IMR-90 (cell line): Measurements from ENCODE around the gene ANKRD61. TPM values are rescaled to one million over a fixed set of nuclear protein-coding genes. Genes with fewer than 3 reads are reported as not detected.

Experiments used
- ATAC-seq: fragments of 200-7000 bp; cut with Tn5 transposase; 2 replicates; pipeline ENCODE4 v1.9.1; 2020; ENCODE audit warnings: low read depth, mild to moderate bottlenecking, moderate library complexity
- BruUV-seq: library from RNA; stranded (reverse); fragments of 400-500 nt; replicated peaks from 2 replicates; lab custom pipeline; 2021; lab: Mats Ljungman, UMichigan
- CTCF ChIA-PET: fragments of 300-600 bp; formaldehyde crosslinking; extraction: SDS; loops from one replicate; lab custom pipeline; 2021; ENCODE audit warnings: antibody characterized with exemption; lab: Yijun Ruan, JAX
- POLR2A ChIA-PET: fragments of 300-600 bp; sonication (Branson Sonifier 250); formaldehyde crosslinking; loops from one replicate; lab custom pipeline; 2022; ENCODE audit warnings: antibody characterized with exemption; ENCODE audit not compliant: unreplicated experiment; lab: Charles Lee
- DNase-seq: peaks from one replicate; pipeline ENCODE4 v3.0.0; 2013
- H2AFZ ChIP-seq: replicated peaks from 2 replicates; pipeline ENCODE3; 2013; ENCODE audit warnings: low read length, mild to moderate bottlenecking; ENCODE audit not compliant: poor library complexity
- H2AK5ac ChIP-seq: 2 replicates; pipeline ENCODE4 v1.6.1; 2013; ENCODE audit warnings: low read depth, low read length, inconsistent platforms
- H2AK9ac ChIP-seq: replicated peaks from 2 replicates; pipeline ENCODE3; 2013; ENCODE audit warnings: mild to moderate bottlenecking, low read depth, low read length, moderate library complexity; ENCODE audit not compliant: poor library complexity
- H2BK120ac ChIP-seq: 2 replicates; pipeline ENCODE4 v1.6.1; 2013; ENCODE audit warnings: low read depth, low read length, inconsistent platforms
- H2BK15ac ChIP-seq: 3 replicates; pipeline ENCODE4 v1.6.1; 2013; ENCODE audit warnings: low read depth, low read length, inconsistent platforms
- H2BK20ac ChIP-seq: 2 replicates; pipeline ENCODE4 v1.6.1; 2013; ENCODE audit warnings: low read depth, mild to moderate bottlenecking, inconsistent platforms, low read length, moderate library complexity
- H2BK5ac ChIP-seq: 2 replicates; pipeline ENCODE4 v1.6.1; 2013; ENCODE audit warnings: mild to moderate bottlenecking, low read depth, low read length, inconsistent platforms; ENCODE audit not compliant: poor library complexity, severe bottlenecking
- H3K14ac ChIP-seq: replicated peaks from 2 replicates; pipeline ENCODE4 v1.6.1; 2013; ENCODE audit warnings: low read depth, low read length, inconsistent platforms
- H3K18ac ChIP-seq: 2 replicates; pipeline ENCODE4 v1.6.1; 2013; ENCODE audit warnings: low read depth, low read length, control low read depth
- H3K23ac ChIP-seq: 2 replicates; pipeline ENCODE4 v1.6.1; 2013; ENCODE audit warnings: low read depth, low read length, inconsistent platforms
- H3K27ac ChIP-seq: 2 replicates; pipeline ENCODE4 v1.5.1; 2013; ENCODE audit warnings: mild to moderate bottlenecking, control low read depth, low read length; ENCODE audit not compliant: insufficient read depth
- H3K27me3 ChIP-seq: 2 replicates; pipeline ENCODE4 v1.6.1; 2013; ENCODE audit warnings: low read length; ENCODE audit not compliant: control insufficient read depth, insufficient read depth
- H3K36me3 ChIP-seq: 2 replicates; pipeline ENCODE4 v1.6.1; 2013; ENCODE audit warnings: low read length, mixed read lengths; ENCODE audit not compliant: control insufficient read depth, insufficient read depth
- H3K4ac ChIP-seq: 2 replicates; pipeline ENCODE4 v1.6.1; 2013; ENCODE audit warnings: low read depth, low read length, inconsistent platforms
- H3K4me1 ChIP-seq: 2 replicates; pipeline ENCODE4 v1.6.1; 2013; ENCODE audit warnings: low read length, mixed read lengths; ENCODE audit not compliant: control insufficient read depth, insufficient read depth
- H3K4me2 ChIP-seq: 2 replicates; pipeline ENCODE4 v1.6.1; 2013; ENCODE audit warnings: low read depth, mild to moderate bottlenecking, control low read depth, low read length, moderate library complexity
- H3K4me3 ChIP-seq: 2 replicates; pipeline ENCODE4 v1.5.1; 2013; ENCODE audit warnings: low read depth, mild to moderate bottlenecking, control low read depth, low read length, moderate library complexity; ENCODE audit not compliant: insufficient read depth
- H3K56ac ChIP-seq: 2 replicates; pipeline ENCODE4 v1.6.1; 2013; ENCODE audit warnings: low read length, inconsistent platforms; ENCODE audit not compliant: insufficient read depth; ENCODE audit errors: extremely low read depth
- H3K79me1 ChIP-seq, 2 experiments: 2 replicates each; pipeline ENCODE4 v1.6.1; 2013; ENCODE audit warnings: low read length in 2 of 2, inconsistent platforms in 1 of 2, low read depth in 1 of 2
- H3K9ac ChIP-seq: 2 replicates; pipeline ENCODE4 v1.6.1; 2013; ENCODE audit warnings: low read depth, low read length, control low read depth
- H3K9me1 ChIP-seq: 2 replicates; pipeline ENCODE4 v1.6.1; 2013; ENCODE audit warnings: low read length, inconsistent platforms; ENCODE audit not compliant: insufficient read depth
- H3K9me3 ChIP-seq: 2 replicates; pipeline ENCODE4 v1.6.1; 2013; ENCODE audit warnings: low read length; ENCODE audit not compliant: control insufficient read depth, insufficient read depth
- H4K20me1 ChIP-seq: 2 replicates; pipeline ENCODE4 v1.6.1; 2013; ENCODE audit warnings: low read length, inconsistent platforms; ENCODE audit not compliant: insufficient read depth
- H4K5ac ChIP-seq: 2 replicates; pipeline ENCODE4 v1.6.1; 2013; ENCODE audit warnings: mild to moderate bottlenecking, low read depth, low read length, control low read depth
- H4K8ac ChIP-seq, 2 experiments: 2 replicates each; pipeline ENCODE4 v1.6.1; 2013; ENCODE audit warnings: low read depth in 2 of 2, low read length in 2 of 2, control low read depth in 1 of 2, inconsistent platforms in 1 of 2
- H4K91ac ChIP-seq: 2 replicates; pipeline ENCODE4 v1.6.1; 2013; ENCODE audit warnings: low read depth, low read length, inconsistent platforms; ENCODE audit not compliant: insufficient read depth
- FOS ChIP-seq: fragments of 150-350 bp; IDR thresholded peaks from 2 replicates; pipeline ENCODE4 v1.6.1; 2016; ENCODE audit warnings: low read depth, low read length
- NFE2L2 ChIP-seq: fragments of 150-350 bp; IDR thresholded peaks from 2 replicates; pipeline ENCODE4 v1.6.1; 2016; ENCODE audit warnings: low read depth, mild to moderate bottlenecking, low read length
- RAD21 ChIP-seq: IDR thresholded peaks from 2 replicates; pipeline ENCODE4 v1.6.1; 2012; ENCODE audit warnings: low read length, improper control_type of control experiment
- RCOR1 ChIP-seq: IDR thresholded peaks from 2 replicates; pipeline ENCODE4 v1.6.1; 2012; ENCODE audit warnings: mild to moderate bottlenecking, low read length, improper control_type of control experiment; ENCODE audit not compliant: insufficient replicate concordance
- RFX5 ChIP-seq: IDR thresholded peaks from 2 replicates; pipeline ENCODE4 v1.8.0; 2012; ENCODE audit warnings: low read depth, mild to moderate bottlenecking, low read length, moderate library complexity
- SMC3 ChIP-seq: fragments of 150-350 bp; IDR thresholded peaks from 2 replicates; pipeline ENCODE4 v1.6.1; 2016; ENCODE audit warnings: low read depth, mild to moderate bottlenecking, antibody characterized with exemption, low read length, moderate library complexity
- WGBS, 2 experiments: methylation state at CpG; one replicate each; pipeline versions ENCODE4 v1.1.5 to v1.1.7; 2013; ENCODE audit warnings: missing lambda C conversion rate in 2 of 2; ENCODE audit not compliant: insufficient read length in 1 of 2; ENCODE audit errors: extremely low coverage in 2 of 2; 5-methylcytosine and 5-hydroxymethylcytosine counted together
- dilution Hi-C: fragments of 300-500 bp; cut with HindIII; formaldehyde crosslinking; loops from one replicate; pipeline ENCODE4 v1.14.3; 2018; ENCODE audit warnings: low sequenced_read_pairs; ENCODE audit not compliant: unreplicated experiment
- in situ Hi-C: fragments of 300-500 bp; cut with MboI; formaldehyde crosslinking; loops from 3 replicates; pipeline ENCODE4 v1.14.3; 2019; ENCODE audit warnings: low sequenced_read_pairs, inconsistent platforms, mixed read lengths
- intact Hi-C: fragments of 100-400 bp; cut with micrococcal nuclease; formaldehyde crosslinking; loops from 2 replicates; pipeline ENCODE4 v1.10.0; 2022
- polyA plus RNA-seq, 3 experiments: library from polyadenylated mRNA; depleted of rRNA; stranded (reverse); fragments of >200 nt; gene quantifications; 2 replicates each; pipeline ENCODE4 v1.2.3, GENCODE V29; 2012; ENCODE audit warnings: low replicate concordance in 1 of 3
- total RNA-seq: library from RNA; depleted of rRNA; stranded (reverse); fragments of >200 nt; gene quantifications from 2 replicates; pipeline ENCODE4 v1.2.3, GENCODE V29; 2012
- TF ChIP-seq, protein P1 (sequence below): conservative IDR thresholded peaks from 2 replicates; pipeline ENCODE4 v1.5.1; 2012; ENCODE audit warnings: mild to moderate bottlenecking, low read depth, low read length, improper control_type of control experiment
- TF ChIP-seq, protein P2 (sequence below): fragments of 150-350 bp; IDR thresholded peaks from 2 replicates; pipeline ENCODE4 v1.6.1; 2016; ENCODE audit warnings: low read depth, mild to moderate bottlenecking, low read length, moderate library complexity, borderline replicate concordance

Gene ANKRD61
- total and polyA plus RNA-seq, 2 of the 4 experiments (the other 2 are of a cell fraction) = 0.17 to 0.36 TPM

DNA sequence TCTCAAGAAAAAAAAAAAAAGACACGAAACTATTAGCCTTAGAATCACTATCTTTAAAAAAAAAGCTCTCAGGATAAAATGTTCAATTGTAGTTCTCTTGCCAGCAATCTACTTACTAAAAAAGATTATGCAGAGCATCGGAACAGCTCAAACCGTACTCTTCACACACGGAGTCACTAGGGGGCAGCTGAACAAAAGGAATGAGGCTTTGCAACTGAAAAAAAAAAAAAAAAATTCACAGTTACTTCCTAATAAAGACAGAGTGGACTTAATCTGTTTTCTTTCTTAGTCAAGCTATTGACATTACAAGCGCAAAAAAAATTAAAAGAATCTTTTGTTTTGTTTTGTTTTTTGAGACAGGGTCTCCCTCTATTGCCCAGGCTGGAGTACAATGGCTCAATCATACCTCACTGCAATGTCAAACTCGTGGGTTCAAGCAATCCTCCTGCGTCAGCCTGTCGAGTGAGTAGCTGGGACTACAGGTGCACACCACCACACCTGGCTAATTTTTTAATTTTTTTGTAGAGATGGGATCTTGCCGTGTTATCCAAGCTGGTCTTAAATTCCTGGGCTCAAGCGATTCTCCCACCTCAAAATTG lies 33.9 kb upstream of the ANKRD61 start:
- Histone ChIP-seq H2AK5ac (no peak overlapping the region), H3K23ac (no peak overlapping the region), H2AK9ac (no peak overlapping the region), H3K56ac (no peak overlapping the region), H2BK20ac (no peak overlapping the region), H2BK5ac (no peak overlapping the region), H4K20me1 (no peaks in the 10 kb centered on the region), H3K9ac (no peak overlapping the region), H3K27ac (no peak overlapping the region), H3K9me3 (no peaks in the 10 kb centered on the region), H4K8ac (no peak overlapping the region), H3K4me1 (peaks cover 4% of the 10 kb centered on the region), H3K18ac (no peak overlapping the region), H3K79me1 (peaks cover 0 to 3% of the 10 kb centered on the region in 2 experiments; a peak in 1 of 4 replicates), H2AFZ (no peak overlapping the region), H4K5ac (no peak overlapping the region), H3K9me1 (no peaks in the 10 kb centered on the region), H3K36me3 (peaks cover 29% of the 10 kb centered on the region), H3K4me3 (no peak overlapping the region), H3K27me3 (no peaks in the 10 kb centered on the region), H2BK15ac (no peak overlapping the region), H3K4me2 (no peak overlapping the region), H2BK120ac (no peak overlapping the region), H3K4ac (no peak overlapping the region), H3K14ac (no peak overlapping the region), H4K91ac (no peak overlapping the region)
- POLR2A ChIA-PET = interaction anchor here (0.6 kb wide), 2 partner anchors 109 to 422 kb away, joined by 4 to 6 read pairs; no protein-coding TSS in a partner anchor
- dilution Hi-C loops = no loop called here
- intact Hi-C loops = loop anchor here (5.0 kb wide), 1 partner anchor 440 kb away; no protein-coding TSS in a partner anchor
- no TSS peak for BruUV-seq
- in situ Hi-C loops = no loop called here
- ATAC-seq (peak; percentile 85), DNase-seq (peak; percentile 69)
- CTCF ChIA-PET = interaction anchor here (0.5 to 1.7 kb wide), 11 partner anchors 10 to 1199 kb away, joined by 3 to 6 read pairs (median 3); no protein-coding TSS in a partner anchor
- TF ChIP-seq, protein P1, sequence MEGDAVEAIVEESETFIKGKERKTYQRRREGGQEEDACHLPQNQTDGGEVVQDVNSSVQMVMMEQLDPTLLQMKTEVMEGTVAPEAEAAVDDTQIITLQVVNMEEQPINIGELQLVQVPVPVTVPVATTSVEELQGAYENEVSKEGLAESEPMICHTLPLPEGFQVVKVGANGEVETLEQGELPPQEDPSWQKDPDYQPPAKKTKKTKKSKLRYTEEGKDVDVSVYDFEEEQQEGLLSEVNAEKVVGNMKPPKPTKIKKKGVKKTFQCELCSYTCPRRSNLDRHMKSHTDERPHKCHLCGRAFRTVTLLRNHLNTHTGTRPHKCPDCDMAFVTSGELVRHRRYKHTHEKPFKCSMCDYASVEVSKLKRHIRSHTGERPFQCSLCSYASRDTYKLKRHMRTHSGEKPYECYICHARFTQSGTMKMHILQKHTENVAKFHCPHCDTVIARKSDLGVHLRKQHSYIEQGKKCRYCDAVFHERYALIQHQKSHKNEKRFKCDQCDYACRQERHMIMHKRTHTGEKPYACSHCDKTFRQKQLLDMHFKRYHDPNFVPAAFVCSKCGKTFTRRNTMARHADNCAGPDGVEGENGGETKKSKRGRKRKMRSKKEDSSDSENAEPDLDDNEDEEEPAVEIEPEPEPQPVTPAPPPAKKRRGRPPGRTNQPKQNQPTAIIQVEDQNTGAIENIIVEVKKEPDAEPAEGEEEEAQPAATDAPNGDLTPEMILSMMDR = peak; percentile 74
- TF ChIP-seq SMC3 (peak; percentile 66), RFX5 (no peak), NFE2L2 (no peak), RCOR1 (no peak), RAD21 (peak; percentile 74), FOS (no peak)
- TF ChIP-seq, protein P2, sequence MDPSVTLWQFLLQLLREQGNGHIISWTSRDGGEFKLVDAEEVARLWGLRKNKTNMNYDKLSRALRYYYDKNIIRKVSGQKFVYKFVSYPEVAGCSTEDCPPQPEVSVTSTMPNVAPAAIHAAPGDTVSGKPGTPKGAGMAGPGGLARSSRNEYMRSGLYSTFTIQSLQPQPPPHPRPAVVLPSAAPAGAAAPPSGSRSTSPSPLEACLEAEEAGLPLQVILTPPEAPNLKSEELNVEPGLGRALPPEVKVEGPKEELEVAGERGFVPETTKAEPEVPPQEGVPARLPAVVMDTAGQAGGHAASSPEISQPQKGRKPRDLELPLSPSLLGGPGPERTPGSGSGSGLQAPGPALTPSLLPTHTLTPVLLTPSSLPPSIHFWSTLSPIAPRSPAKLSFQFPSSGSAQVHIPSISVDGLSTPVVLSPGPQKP = no peak
- WGBS, 2 experiments = no CpG with 5 or more reads among the region's 10 CpGs
